ENCODE results near the gene NPHP4. TPM values are rescaled to one million over a fixed set of nuclear protein-coding genes. Genes with fewer than 3 reads are reported as not detected.
"Not testable (repeated sequence)": the region's sequence is repeated elsewhere in the genome, so short reads cannot be mapped to it uniquely, and the experiment has no call there.

NPHP4 gene
- total RNA-seq, 1 donor, result 8.0 TPM

- no peak for TF ChIP-seq CTCF (IDR thresholded peaks at IDR 0.05; ENCODE audit: extremely low read depth, low read depth, low read length)
- peak; percentile 48 for DNase-seq (ENCODE audit: insufficient read length, low spot score, missing footprints)
Measured at GRCh38 chr1:5895446-5896406, 96.5 kb downstream of the NPHP4 start.

GRCh38 chr1:5893699-5894278 is 98.4 kb downstream of the NPHP4 start:
- not testable (repeated sequence) for H3K4me1 ChIP-seq (ENCODE audit: insufficient read depth, low read length); H3K4me3 ChIP-seq (ENCODE audit: insufficient read depth, low read length); DNase-seq (ENCODE audit: insufficient read length, low spot score, missing footprints); H3K79me2 ChIP-seq (ENCODE audit: insufficient read depth, low read length); H3K9me3 ChIP-seq (ENCODE audit: low read depth, low read length); H3K4me2 ChIP-seq (ENCODE audit: insufficient read depth, low read length); H4K20me1 ChIP-seq (ENCODE audit: insufficient read depth, low read length); H2AFZ ChIP-seq (ENCODE audit: low read length); H3K27me3 ChIP-seq (ENCODE audit: insufficient read depth, low read length); H3K27ac ChIP-seq (ENCODE audit: low read depth, low read length); H3K36me3 ChIP-seq (ENCODE audit: insufficient read depth, low read length)
- TF ChIP-seq CTCF (IDR thresholded peaks at IDR 0.05; ENCODE audit: extremely low read depth, low read depth, low read length), result peak; percentile 29

More at GRCh38 chr1:5895446-5896406, 96.5 kb downstream of the NPHP4 start:
- Histone ChIP-seq H2AFZ (ENCODE audit: low read length) (no peak overlapping the region), H4K20me1 (ENCODE audit: insufficient read depth, low read length) (no peaks in the 10 kb centered on the region), H3K36me3 (ENCODE audit: insufficient read depth, low read length) (no peaks in the 10 kb centered on the region), H3K4me2 (ENCODE audit: insufficient read depth, low read length) (no peak overlapping the region), H3K4me1 (ENCODE audit: insufficient read depth, low read length) (peaks cover 6% of the 10 kb centered on the region), H3K4me3 (ENCODE audit: insufficient read depth, low read length) (no peak overlapping the region), H3K27me3 (ENCODE audit: insufficient read depth, low read length) (no peaks in the 10 kb centered on the region), H3K27ac (ENCODE audit: low read depth, low read length) (no peak overlapping the region), H3K79me2 (ENCODE audit: insufficient read depth, low read length) (no peaks in the 10 kb centered on the region), H3K9me3 (ENCODE audit: low read depth, low read length) (no peaks in the 10 kb centered on the region)

DNA sequence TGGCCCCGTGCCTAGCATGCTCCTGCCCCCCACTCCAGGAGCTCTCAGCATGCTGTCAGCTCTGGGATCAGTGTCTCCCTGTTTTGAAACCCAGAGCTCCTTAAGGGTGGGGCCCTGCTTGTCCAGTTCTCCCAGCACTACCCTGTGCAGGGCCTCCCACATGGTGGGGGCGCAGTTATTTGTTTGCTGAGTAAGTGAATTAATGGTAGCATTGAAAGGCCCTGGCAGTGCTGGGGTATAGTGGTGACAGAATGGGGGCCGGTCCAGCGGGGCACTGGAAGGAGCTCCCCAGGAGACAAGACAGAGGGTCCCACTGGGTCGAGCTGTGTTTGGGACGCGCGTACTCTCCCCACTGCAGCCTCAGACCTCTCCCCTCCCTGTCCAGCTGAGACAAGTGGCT is 99.9 kb downstream of the NPHP4 start:
- Histone ChIP-seq H4K20me1 (ENCODE audit: insufficient read depth, low read length) (no peaks in the 10 kb centered on the region), H3K36me3 (ENCODE audit: insufficient read depth, low read length) (peaks cover 4% of the 10 kb centered on the region), H2AFZ (ENCODE audit: low read length) (no peak overlapping the region), H3K4me2 (ENCODE audit: insufficient read depth, low read length) (no peak overlapping the region), H3K27ac (ENCODE audit: low read depth, low read length) (no peak overlapping the region), H3K27me3 (ENCODE audit: insufficient read depth, low read length) (no peaks in the 10 kb centered on the region), H3K9me3 (ENCODE audit: low read depth, low read length) (no peaks in the 10 kb centered on the region), H3K4me3 (ENCODE audit: insufficient read depth, low read length) (no peak overlapping the region), H3K79me2 (ENCODE audit: insufficient read depth, low read length) (no peaks in the 10 kb centered on the region), H3K4me1 (ENCODE audit: insufficient read depth, low read length) (peaks cover 6% of the 10 kb centered on the region)
- TF ChIP-seq CTCF (IDR thresholded peaks at IDR 0.05; ENCODE audit: extremely low read depth, low read depth, low read length), result no peak
- peak; percentile 59 for DNase-seq (ENCODE audit: insufficient read length, low spot score, missing footprints)

DNA sequence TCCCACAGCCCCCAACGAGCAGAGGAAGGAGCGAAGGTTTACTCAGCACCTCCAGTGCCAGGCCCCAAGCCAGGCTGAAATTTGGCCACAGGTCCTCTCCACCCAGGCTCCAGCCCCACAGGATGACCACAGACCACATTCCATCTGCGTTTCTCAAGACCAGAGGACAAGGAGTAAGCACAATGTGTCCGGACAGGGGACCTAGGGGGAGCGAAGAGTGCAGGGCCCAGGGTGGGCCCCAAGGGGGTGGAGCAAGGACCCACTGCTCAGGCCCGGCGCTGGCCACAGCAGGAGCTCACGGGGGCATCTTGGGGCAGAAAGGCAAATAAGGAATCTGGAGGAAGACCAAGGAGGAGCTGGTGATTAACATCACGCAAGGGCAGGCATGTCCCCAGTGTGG is 100.5 kb downstream of the NPHP4 start:
- H2AFZ ChIP-seq (ENCODE audit: low read length), result no peak overlapping the region
- H3K79me2 ChIP-seq (ENCODE audit: insufficient read depth, low read length), result no peaks in the 10 kb centered on the region
- H3K4me2 ChIP-seq (ENCODE audit: insufficient read depth, low read length), result no peak overlapping the region
- no peaks in the 10 kb centered on the region for H3K27me3 ChIP-seq (ENCODE audit: insufficient read depth, low read length)
- H4K20me1 ChIP-seq (ENCODE audit: insufficient read depth, low read length), result no peaks in the 10 kb centered on the region
- H3K9me3 ChIP-seq (ENCODE audit: low read depth, low read length), result no peaks in the 10 kb centered on the region
- peak; percentile 96 for DNase-seq (ENCODE audit: insufficient read length, low spot score, missing footprints)
- no peak overlapping the region for H3K27ac ChIP-seq (ENCODE audit: low read depth, low read length)
- TF ChIP-seq CTCF (IDR thresholded peaks at IDR 0.05; ENCODE audit: extremely low read depth, low read depth, low read length), result no peak
- peaks cover 4% of the 10 kb centered on the region for H3K36me3 ChIP-seq (ENCODE audit: insufficient read depth, low read length)
- peaks cover 6% of the 10 kb centered on the region for H3K4me1 ChIP-seq (ENCODE audit: insufficient read depth, low read length)
- no peak overlapping the region for H3K4me3 ChIP-seq (ENCODE audit: insufficient read depth, low read length)
